HepG2 (cell line): ENCODE results near the gene CRYBA1. TPM values are rescaled to one million over a fixed set of nuclear protein-coding genes. Genes with fewer than 3 reads are reported as not detected.
A peak's percentile ranks its signal among the peaks of the same experiment; 100 is the strongest.

Experiments
- AHR ChIP-seq: IDR thresholded peaks from 2 replicates; pipeline ENCODE4 v1.6.1; 2018; ENCODE audit warnings: missing genetic modification reagents, missing compliant biosample characterization
- ASH2L ChIP-seq: fragments of 300-600, 200-600 bp; sonication (generic); IDR thresholded peaks from 2 replicates; pipeline ENCODE4 v1.7.0; 2017; ENCODE audit warnings: low read depth, mild to moderate bottlenecking, moderate library complexity, mixed read lengths, low read length; ENCODE audit not compliant: insufficient read length
- DMTF1 ChIP-seq: sonication (generic); formaldehyde crosslinking; IDR thresholded peaks from 2 replicates; pipeline ENCODE4 v1.4.0; 2020; ENCODE audit warnings: mild to moderate bottlenecking, missing genetic modification reagents
- HOXA3 ChIP-seq: sonication (generic); formaldehyde crosslinking; IDR thresholded peaks from 2 replicates; pipeline ENCODE4 v1.5.0; 2020; ENCODE audit warnings: missing genetic modification reagents
- JUND ChIP-seq: sonication (generic); formaldehyde crosslinking; IDR thresholded peaks from 2 replicates; pipeline ENCODE4 v1.8.0; 2022; ENCODE audit warnings: mild to moderate bottlenecking, missing genetic modification reagents
- LRRFIP1 ChIP-seq: sonication (generic); formaldehyde crosslinking; conservative IDR thresholded peaks from 2 replicates; pipeline ENCODE4 v1.4.0; 2020; ENCODE audit warnings: missing genetic modification reagents
- NCOA2 ChIP-seq: sonication (generic); formaldehyde crosslinking; IDR thresholded peaks from 2 replicates; pipeline ENCODE4 v1.8.0; 2022; ENCODE audit warnings: inconsistent platforms
- NR1H2 ChIP-seq: sonication (generic); formaldehyde crosslinking; IDR thresholded peaks from 2 replicates; pipeline ENCODE4 v1.8.1; 2022; ENCODE audit warnings: low read depth, missing genetic modification reagents, borderline replicate concordance
- PAXIP1 ChIP-seq: sonication (generic); formaldehyde crosslinking; conservative IDR thresholded peaks from 2 replicates; pipeline ENCODE4 v1.4.0; 2020; ENCODE audit warnings: mild to moderate bottlenecking, missing genetic modification reagents, moderate library complexity
- RFX5 ChIP-seq: IDR thresholded peaks from 2 replicates; pipeline ENCODE4 v1.6.1; 2011; ENCODE audit warnings: low read depth, low read length, improper control_type of control experiment
- RNF2 ChIP-seq: fragments of 450-650 bp; conservative IDR thresholded peaks from 2 replicates; pipeline ENCODE4 v1.6.1; 2016; ENCODE audit warnings: low read depth
- SMAD3 ChIP-seq: sonication (generic); formaldehyde crosslinking; IDR thresholded peaks from 2 replicates; pipeline ENCODE4 v1.4.0; 2020; ENCODE audit warnings: missing genetic modification reagents
- SPEN ChIP-seq: sonication (generic); formaldehyde crosslinking; IDR thresholded peaks from 2 replicates; pipeline ENCODE4 v1.5.1; 2020; ENCODE audit warnings: low read depth, mild to moderate bottlenecking, missing genetic modification reagents
- ZKSCAN8 ChIP-seq: IDR thresholded peaks from 2 replicates; pipeline ENCODE4 v1.6.1; 2016; ENCODE audit warnings: borderline replicate concordance, missing genetic modification reagents, missing compliant biosample characterization
- ZNF121 ChIP-seq: sonication (generic); formaldehyde crosslinking; IDR thresholded peaks from 2 replicates; pipeline ENCODE4 v1.5.0; 2020; ENCODE audit warnings: mild to moderate bottlenecking, missing genetic modification reagents
- ZNF275 ChIP-seq: sonication (generic); formaldehyde crosslinking; IDR thresholded peaks from 2 replicates; pipeline ENCODE4 v1.8.0; 2022; ENCODE audit warnings: missing genetic modification reagents, mild to moderate bottlenecking, inconsistent platforms, borderline replicate concordance
- ZNF644 ChIP-seq: IDR thresholded peaks from 2 replicates; pipeline ENCODE4 v1.6.1; 2016; ENCODE audit warnings: low read depth
- ZNF780A ChIP-seq: sonication (generic); formaldehyde crosslinking; IDR thresholded peaks from 2 replicates; pipeline ENCODE4 v1.8.0; 2022; ENCODE audit warnings: mild to moderate bottlenecking, missing genetic modification reagents, moderate library complexity
- ZSCAN12 ChIP-seq: sonication (generic); formaldehyde crosslinking; IDR thresholded peaks from 2 replicates; pipeline ENCODE4 v1.9.0; 2021; ENCODE audit warnings: mild to moderate bottlenecking, missing genetic modification reagents
- polyA plus RNA-seq, 8 experiments: library from polyadenylated mRNA; depleted of rRNA in 3 of 8; stranded (reverse) in 7 of 8; unstranded in 1 of 8; fragments of >200 nt; fragmentation: Illumina TruSeq in 4 of 8; extraction: Trizol in 4 of 8; gene quantifications; 2 replicates each; pipeline versions ENCODE4 v1.2.1 to v1.2.3, GENCODE V29; 2011 to 2016; ENCODE audit warnings: low read depth in 4 of 8, missing spikeins in 1 of 8, mixed read lengths in 1 of 8; ENCODE audit not compliant: insufficient read depth in 1 of 8
- total RNA-seq, 5 experiments: library from RNA; depleted of rRNA; stranded (reverse); fragments of >200 nt; fragmentation: Illumina TruSeq; extraction: Trizol; gene quantifications; 2 replicates each; pipeline ENCODE4 v1.2.3, GENCODE V29; 2016; ENCODE audit warnings: low read depth in 1 of 5

The CRYBA1 gene
- total and polyA plus RNA-seq, 2 of the 13 experiments (the other 11 are each of a cell fraction or from before 2014, with no cell fraction given) = not detected

- TF ChIP-seq ZNF275 (CRISPR knock-in tag) (peak; percentile 91; the same call in 1 of the 2 replicates), DMTF1 (CRISPR knock-in tag) (no peak), LRRFIP1 (CRISPR knock-in tag) (no peak), HOXA3 (CRISPR knock-in tag) (peak; percentile 97), NCOA2 (CRISPR knock-in tag) (peak; percentile 28; the same call in 1 of the 2 replicates), ASH2L (peak; percentile 72), ZNF121 (CRISPR knock-in tag) (no peak), ZNF780A (CRISPR knock-in tag) (no peak), AHR (CRISPR knock-in tag) (0 out of 2 replicates have a peak, but pooled peaks have one; percentile 34), SPEN (peak; percentile 71), SMAD3 (CRISPR knock-in tag) (peak; percentile 90), NR1H2 (CRISPR knock-in tag) (no peak), JUND (CRISPR knock-in tag) (no peak), RFX5 (no peak), ZNF644 (CRISPR knock-in tag) (no peak), ZKSCAN8 (CRISPR knock-in tag) (no peak; the same call in 1 of the 2 replicates), PAXIP1 (CRISPR knock-in tag) (0 out of 2 replicates have a peak, but pooled peaks have one; percentile 32), RNF2 (no peak), ZSCAN12 (CRISPR knock-in tag) (no peak)
These were observed 47.4 kb downstream of the CRYBA1 start, which contains the start of gene NUFIP2 (continued) for GRCh38 chr17:29293890-29294579.
